Neural progenitor cell (in vitro differentiated cells): ENCODE measurements around the gene IRF5.

Experiments used
- CTCF ChIP-seq: fragments of 200-600 bp; sonication (generic); IDR thresholded peaks from 2 replicates; pipeline ENCODE4 v1.5.1; 2017; ENCODE audit warnings: antibody characterized with exemption, mild to moderate bottlenecking
- EZH2 ChIP-seq: fragments of 200-600 bp; sonication (generic); IDR thresholded peaks from 2 replicates; pipeline ENCODE4 v1.6.1; 2017; ENCODE audit warnings: antibody characterized with exemption, mild to moderate bottlenecking, moderate library complexity
- EZH2phosphoT487 ChIP-seq: fragments of 200-600 bp; sonication (generic); IDR thresholded peaks from 2 replicates; pipeline ENCODE4 v1.6.1; 2017; ENCODE audit warnings: antibody characterized with exemption

- TF ChIP-seq CTCF (no peak), EZH2 (no peak), EZH2phosphoT487 (no peak)
Observed at GRCh38 chr7:128945668-128946366, 8.1 kb downstream of the IRF5 start.
